Measurements from ENCODE around the gene PRKN.

- no peak for TF ChIP-seq EZH2 (IDR thresholded peaks at IDR 0.05; ENCODE audit: insufficient read depth, poor library complexity, severe bottlenecking)
- TF ChIP-seq EZH2phosphoT487 (IDR thresholded peaks at IDR 0.05; ENCODE audit: insufficient read depth, low read depth): no peak
Observed at GRCh38 chr6:161578478-161578877, 1149.1 kb downstream of the PRKN start.
